Vagina (tissue), 2 donors: ENCODE data around the gene ENAH. TPM values are rescaled to one million over a fixed set of nuclear protein-coding genes. Genes with fewer than 3 reads are reported as not detected.

Source experiments
- DNase-seq, 2 donors: peaks; one replicate each; pipeline ENCODE4 v3.0.0-alpha.2; 2017; ENCODE audit errors: extremely low spot score in 2 of 2
- H3K27ac ChIP-seq: fragments of 200-600 bp; sonication (generic); one replicate; pipeline ENCODE4 v1.5.1; 2019
- H3K27me3 ChIP-seq: fragments of 200-600 bp; sonication (generic); one replicate; pipeline ENCODE4 v1.5.1; 2019
- H3K36me3 ChIP-seq, 2 donors: fragments of 200-600 bp; sonication (generic); one replicate each; pipeline ENCODE4 v1.5.1; 2017 to 2019
- H3K4me1 ChIP-seq: fragments of 200-600 bp; sonication (generic); one replicate; pipeline ENCODE4 v1.5.1; 2019
- H3K4me3 ChIP-seq, 2 donors: fragments of 200-600 bp; sonication (generic); 1 replicate in 1 of 2; 2 replicates in 1 of 2; pipeline ENCODE4 v1.5.1; 2016 to 2019
- H3K9me3 ChIP-seq: fragments of 200-600 bp; sonication (generic); one replicate; pipeline ENCODE4 v1.5.1; 2019
- CTCF ChIP-seq, 3 experiments: fragments of 450-650 bp in 2 of 3; fragments of 200-600 bp in 1 of 3; sonication (generic) in 1 of 3; IDR thresholded peaks; one replicate each; pipeline ENCODE4 v1.5.1; 2017 to 2019; ENCODE audit warnings: antibody characterized with exemption in 3 of 3, mild to moderate bottlenecking in 2 of 3, moderate library complexity in 2 of 3
- POLR2A ChIP-seq, 2 donors: fragments of 450-650 bp; IDR thresholded peaks; one replicate each; pipeline ENCODE4 v1.6.1; 2017; ENCODE audit warnings: antibody characterized with exemption in 2 of 2, mild to moderate bottlenecking in 2 of 2, moderate library complexity in 2 of 2
- POLR2AphosphoS5 ChIP-seq, 2 donors: sonication (generic); formaldehyde crosslinking; IDR thresholded peaks; one replicate each; pipeline ENCODE4 v1.9.0; 2017; ENCODE audit warnings: antibody characterized with exemption in 2 of 2, mild to moderate bottlenecking in 2 of 2, low read depth in 1 of 2; ENCODE audit not compliant: insufficient read depth in 1 of 2
- intact Hi-C: fragments of 100-400 bp; cut with DNase I; formaldehyde crosslinking; loops from one replicate; pipeline ENCODE4 v1.15.1; 2023
- total RNA-seq: library from RNA; depleted of rRNA; stranded (reverse); fragments of >200 nt; gene quantifications from one replicate; pipeline ENCODE4 v1.2.3, GENCODE V29; 2016

Gene ENAH
- total RNA-seq, 1 donor from 2014 or later: 62.4 TPM

GRCh38 chr1:225596736-225597135 is 56.2 kb downstream of the ENAH start:
- H3K4me1 ChIP-seq: no peaks in the 10 kb centered on the region
- TF ChIP-seq POLR2A (IDR thresholded peaks at IDR 0.05): no peak
- TF ChIP-seq CTCF (IDR thresholded peaks at IDR 0.05): no peak
- TF ChIP-seq POLR2AphosphoS5 (IDR thresholded peaks at IDR 0.05; ENCODE audit: insufficient read depth in 1 of 2, low read depth in 1 of 2): no peak
- no peak for DNase-seq
- no peak overlapping the region for H3K27ac ChIP-seq
- H3K27me3 ChIP-seq: no peaks in the 10 kb centered on the region
- intact Hi-C loops: no loop called here
- no peaks in the 10 kb centered on the region for H3K36me3 ChIP-seq
- H3K4me3 ChIP-seq: no peak overlapping the region
- H3K9me3 ChIP-seq: no peaks in the 10 kb centered on the region

GRCh38 chr1:225595974-225596551 is 56.9 kb downstream of the ENAH start:
- Histone ChIP-seq H3K36me3 (no peaks in the 10 kb centered on the region), H3K9me3 (no peaks in the 10 kb centered on the region), H3K27ac (no peak overlapping the region), H3K27me3 (no peaks in the 10 kb centered on the region), H3K4me1 (no peaks in the 10 kb centered on the region), H3K4me3 (no peak overlapping the region)
- no peak for DNase-seq
- intact Hi-C loops: no loop called here
- TF ChIP-seq CTCF (IDR thresholded peaks at IDR 0.05) (no peak), POLR2A (IDR thresholded peaks at IDR 0.05) (no peak), POLR2AphosphoS5 (IDR thresholded peaks at IDR 0.05; ENCODE audit: insufficient read depth in 1 of 2, low read depth in 1 of 2) (no peak)

- no peak overlapping the region for H3K4me3 ChIP-seq
- no peaks in the 10 kb centered on the region for H3K36me3 ChIP-seq
- DNase-seq: no peak
- intact Hi-C loops: no loop called here
- H3K27me3 ChIP-seq: no peaks in the 10 kb centered on the region
- no peaks in the 10 kb centered on the region for H3K4me1 ChIP-seq
- no peak for TF ChIP-seq POLR2AphosphoS5 (IDR thresholded peaks at IDR 0.05; ENCODE audit: insufficient read depth in 1 of 2, low read depth in 1 of 2)
- TF ChIP-seq POLR2A (IDR thresholded peaks at IDR 0.05): no peak
- TF ChIP-seq CTCF (IDR thresholded peaks at IDR 0.05): no peak
- H3K9me3 ChIP-seq: no peaks in the 10 kb centered on the region
- no peak overlapping the region for H3K27ac ChIP-seq
Measured at GRCh38 chr1:225595452-225595851, 57.5 kb downstream of the ENAH start.

- Histone ChIP-seq H3K27me3 (no peaks in the 10 kb centered on the region), H3K4me1 (no peaks in the 10 kb centered on the region), H3K36me3 (no peaks in the 10 kb centered on the region), H3K9me3 (no peaks in the 10 kb centered on the region), H3K4me3 (no peak overlapping the region), H3K27ac (no peak overlapping the region)
- no peak for DNase-seq
- intact Hi-C loops: no loop called here
- TF ChIP-seq POLR2AphosphoS5 (IDR thresholded peaks at IDR 0.05; ENCODE audit: insufficient read depth in 1 of 2, low read depth in 1 of 2) (no peak), POLR2A (IDR thresholded peaks at IDR 0.05) (no peak), CTCF (IDR thresholded peaks at IDR 0.05) (no peak)
Measured at GRCh38 chr1:225593414-225593813, 59.5 kb downstream of the ENAH start.

- H3K27ac ChIP-seq: no peak overlapping the region
- TF ChIP-seq POLR2A (IDR thresholded peaks at IDR 0.05) (no peak), CTCF (IDR thresholded peaks at IDR 0.05) (no peak), POLR2AphosphoS5 (IDR thresholded peaks at IDR 0.05; ENCODE audit: insufficient read depth in 1 of 2, low read depth in 1 of 2) (no peak)
Measured at GRCh38 chr1:225592362-225593025, 60.4 kb downstream of the ENAH start.

More at GRCh38 chr1:225592362-225593025, 60.4 kb downstream of the ENAH start:
- DNase-seq: no peak
- Histone ChIP-seq H3K36me3 (no peaks in the 10 kb centered on the region), H3K27me3 (no peaks in the 10 kb centered on the region), H3K9me3 (no peaks in the 10 kb centered on the region), H3K4me1 (no peaks in the 10 kb centered on the region), H3K4me3 (no peak overlapping the region)
- intact Hi-C loops: no loop called here
